NCI-H82 treated with DMSO at 0.1 percent for 48 hours (cell line): ENCODE data around the gene PXDN.
"Not testable (repeated sequence)": the region's sequence is repeated elsewhere in the genome, so short reads cannot be mapped to it uniquely, and the experiment has no call there.

Experiments used
- DNase-seq: peaks from one replicate; lab custom pipeline; 2025; ENCODE audit not compliant: unreplicated experiment; lab: John Stamatoyannopoulos, UW

PXDN gene

DNA sequence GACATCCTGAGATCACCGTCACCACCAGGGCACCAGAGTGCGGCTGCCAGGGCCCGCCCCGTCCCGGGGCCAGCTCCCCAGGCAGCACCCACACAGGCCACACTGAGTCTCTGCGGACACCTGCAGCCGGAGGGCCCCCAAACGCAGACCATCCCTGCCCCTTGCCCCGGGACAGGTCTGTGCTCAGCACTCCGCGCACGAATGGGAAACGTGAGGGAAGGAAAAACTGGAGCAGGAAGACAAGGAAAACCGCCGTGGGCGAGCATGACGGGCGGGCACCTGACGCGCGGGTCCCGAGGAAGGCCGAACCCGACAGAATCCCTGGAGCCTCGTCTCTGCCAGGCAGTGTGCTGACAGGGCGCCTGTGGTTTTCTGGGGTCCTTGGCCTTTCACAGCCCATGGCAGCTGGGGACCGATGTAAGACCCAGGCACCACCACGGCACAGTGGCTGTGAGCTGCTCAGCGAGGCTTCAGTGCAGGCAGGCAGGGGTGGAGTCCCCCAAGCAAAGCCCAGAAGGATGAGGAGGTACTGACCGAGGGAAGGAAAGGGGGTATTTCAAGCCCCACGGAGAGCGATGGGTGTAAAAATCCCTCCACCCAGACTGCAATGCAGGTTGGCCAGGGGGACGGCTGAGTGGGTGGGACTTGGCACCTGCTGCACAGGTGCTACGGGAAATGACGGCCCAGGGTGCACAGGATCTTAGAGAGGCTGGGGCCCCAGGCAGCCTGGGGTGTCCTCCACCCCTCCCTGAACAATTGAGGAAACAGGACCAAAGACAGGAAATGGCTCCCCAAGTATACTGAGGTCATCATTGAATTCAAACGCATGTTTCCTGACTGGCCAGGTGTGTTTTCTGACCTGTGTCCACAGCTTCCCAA is 59.0 kb downstream of the PXDN start:
- DNase-seq = no peak

GRCh38 chr2:1683297-1683696 is 61.0 kb downstream of the PXDN start:
- no peak for DNase-seq

DNA sequence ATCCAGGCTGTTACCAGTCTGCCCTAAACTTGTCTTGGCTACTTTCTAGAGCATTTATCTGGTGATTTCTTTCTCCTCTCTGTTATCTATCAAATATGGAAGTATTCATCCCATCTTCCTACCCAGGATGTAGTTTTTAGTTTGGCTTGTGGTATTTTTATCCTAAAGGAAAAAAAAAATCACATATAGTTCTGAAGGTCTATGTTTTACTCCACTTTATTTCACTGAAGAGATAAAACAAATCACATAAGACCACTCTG is 62.2 kb downstream of the PXDN start:
- no peak for DNase-seq

DNA sequence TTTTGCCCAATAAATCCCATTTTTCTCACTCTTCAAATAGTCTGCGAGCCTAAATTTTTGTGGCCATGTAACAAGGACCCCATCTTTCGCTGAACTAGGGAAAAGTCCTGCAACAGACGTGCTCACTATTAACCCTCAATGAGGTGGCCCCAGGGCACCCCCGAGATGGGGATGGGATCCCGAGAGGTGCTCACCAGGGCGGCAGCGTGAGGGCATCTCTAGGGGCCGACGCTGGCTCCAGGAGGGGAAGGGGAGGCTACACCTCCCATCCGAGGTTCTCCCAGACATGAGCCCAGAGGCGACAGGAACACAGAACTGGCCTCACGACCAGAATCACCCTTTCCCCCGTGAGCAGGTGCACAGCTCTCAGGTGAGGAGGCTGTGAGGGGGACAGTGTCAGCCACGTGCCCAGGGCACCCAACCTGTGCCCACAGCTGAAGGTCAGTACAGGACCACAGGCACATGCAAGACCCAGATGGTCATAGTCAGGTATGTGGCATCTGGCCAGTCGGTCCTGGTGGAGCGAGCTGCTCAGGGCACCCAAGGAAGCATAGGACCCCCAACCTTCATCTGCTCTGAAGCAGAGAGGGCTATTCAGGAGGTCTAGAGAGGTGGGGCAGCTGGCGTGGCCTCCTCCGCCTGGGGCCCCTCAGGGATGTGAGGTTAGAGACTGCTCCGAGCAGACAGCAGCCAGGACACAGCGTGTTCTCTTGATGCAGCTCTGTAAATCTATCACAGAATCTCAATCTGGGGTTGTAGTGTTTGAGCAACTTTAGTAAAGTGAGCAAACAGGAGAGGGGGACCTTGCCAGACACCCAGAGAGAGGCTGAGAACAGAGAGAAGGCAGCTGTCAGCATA is 62.8 kb downstream of the PXDN start:
- DNase-seq = no peak

DNA sequence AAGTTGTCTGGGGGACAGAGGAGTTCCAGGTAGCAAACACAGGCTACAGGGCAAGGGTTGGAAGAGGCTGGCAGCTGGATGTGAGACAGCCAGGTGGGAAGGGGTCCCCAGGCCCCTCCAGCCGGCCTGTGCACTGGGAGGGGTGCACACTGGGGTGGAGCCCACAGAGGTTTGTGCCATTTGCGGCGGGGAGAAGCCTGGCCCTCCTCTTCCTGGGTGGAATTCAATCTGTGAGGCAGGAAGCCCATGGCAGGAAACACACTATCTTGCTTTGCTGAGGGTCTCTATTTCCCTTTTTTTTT is 63.3 kb downstream of the PXDN start:
- DNase-seq = no peak

GRCh38 chr2:1680222-1681016 is 63.9 kb downstream of the PXDN start:
- no peak for DNase-seq

DNA sequence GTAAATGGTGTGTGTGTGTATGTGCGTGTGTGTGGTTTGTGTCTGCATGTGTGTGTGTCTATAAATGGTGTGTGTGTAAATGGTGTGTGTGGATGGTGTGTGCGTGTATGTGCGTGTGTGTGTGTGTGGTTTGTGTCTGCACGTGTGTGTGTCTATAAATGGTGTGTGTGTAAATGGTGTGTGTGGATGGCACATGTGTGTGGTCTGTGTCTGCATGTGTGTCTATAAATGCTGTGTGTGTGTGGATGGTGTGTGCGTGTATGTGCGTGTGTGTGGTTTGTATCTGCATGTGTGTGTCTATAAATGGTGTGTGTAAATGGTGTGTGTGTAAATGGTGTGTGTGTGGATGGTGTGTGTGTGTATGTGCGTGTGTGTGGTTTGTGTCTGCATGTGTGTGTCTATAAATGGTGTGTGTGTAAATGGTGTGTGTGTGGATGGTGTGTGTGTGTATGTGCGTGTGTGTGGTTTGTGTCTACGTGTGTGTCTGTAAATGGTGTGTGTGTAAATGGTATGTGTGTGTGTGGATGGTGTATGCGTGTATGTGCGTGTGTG is 64.8 kb downstream of the PXDN start:
- DNase-seq = not testable (repeated sequence)

DNA sequence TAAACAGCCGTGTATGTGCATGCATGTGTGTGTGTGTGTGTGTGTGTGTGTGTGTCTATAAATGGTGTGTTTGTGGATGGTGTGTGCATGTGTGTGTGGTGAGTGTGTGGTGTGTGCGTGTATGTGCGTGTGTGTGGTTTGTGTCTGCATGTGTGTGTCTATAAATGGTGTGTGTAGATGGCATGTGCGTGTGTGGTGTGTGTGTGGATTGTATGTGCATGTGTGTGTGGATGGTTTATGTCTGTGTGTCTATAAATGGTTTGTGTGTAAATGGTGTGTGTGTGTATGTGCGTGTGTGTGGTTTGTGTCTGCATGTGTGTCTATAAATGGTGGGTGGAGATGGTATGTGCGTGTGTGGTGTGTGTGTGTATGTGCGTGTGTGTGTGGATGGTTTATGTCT is 65.2 kb downstream of the PXDN start:
- DNase-seq = not testable (repeated sequence)

DNA sequence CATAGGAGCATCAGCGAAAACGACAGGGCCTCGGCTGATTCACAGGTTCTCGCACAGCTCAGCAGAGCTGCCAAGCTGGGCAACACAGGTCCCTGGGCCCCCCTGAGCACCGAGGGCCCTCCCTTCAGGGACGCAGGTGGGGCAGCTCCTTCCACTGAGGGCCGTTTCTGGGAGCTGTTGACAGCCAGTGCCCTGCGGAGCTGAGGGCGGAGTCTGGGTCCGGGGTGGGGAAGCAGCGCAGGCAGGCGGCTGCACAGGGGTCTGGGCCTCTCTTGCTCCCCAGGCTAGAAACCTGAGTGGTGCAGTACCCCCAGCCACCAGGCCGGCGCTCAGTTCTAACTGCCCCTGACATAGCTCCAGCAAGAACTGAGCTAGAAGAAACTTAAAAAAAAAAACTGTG is 65.7 kb downstream of the PXDN start:
- DNase-seq = no peak

- DNase-seq = no peak
Measured at GRCh38 chr2:1677821-1678165, 66.5 kb downstream of the PXDN start.

DNA sequence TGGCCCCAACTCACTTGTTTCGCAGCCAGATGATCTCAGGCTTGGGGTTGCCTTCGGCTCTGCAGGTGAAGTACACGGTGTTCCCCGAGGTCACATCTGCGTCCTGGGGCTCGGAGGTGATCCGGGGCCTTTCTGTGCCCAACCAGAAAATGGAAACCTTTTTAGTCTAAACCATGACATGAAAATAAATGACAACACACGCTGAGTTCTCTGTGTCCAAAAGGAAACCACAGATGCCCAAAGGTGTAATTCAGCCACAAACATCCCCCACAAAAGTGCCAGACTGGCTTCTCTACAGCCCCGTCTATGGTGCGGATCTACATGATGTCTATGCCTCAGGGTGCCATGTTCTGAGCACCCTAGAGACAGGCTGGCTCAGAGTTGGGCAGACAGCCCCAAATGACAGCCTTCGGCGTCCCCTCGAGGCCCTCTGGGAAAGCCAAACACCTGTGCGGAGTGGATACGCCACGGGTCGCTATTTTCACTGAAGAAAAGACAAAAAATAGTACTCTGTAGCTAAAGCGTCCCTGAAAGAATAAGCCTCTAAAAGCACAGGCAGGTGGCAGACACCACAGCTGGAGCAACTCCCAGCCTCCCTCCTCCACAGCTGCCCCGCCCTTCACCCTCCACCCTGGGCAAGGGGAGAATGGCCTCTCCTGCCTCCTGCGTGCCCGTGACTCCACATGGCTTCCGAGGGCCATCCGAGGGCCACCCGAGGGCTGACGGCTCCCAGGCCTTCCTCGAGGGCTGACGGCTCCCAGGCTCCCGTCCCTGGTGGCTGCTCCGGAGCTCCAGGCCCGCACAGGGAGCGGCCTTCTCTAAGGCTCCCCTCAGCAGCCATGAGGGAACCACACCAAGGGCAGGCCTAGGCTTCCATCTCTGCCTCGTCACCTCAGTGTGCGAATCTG is 67.1 kb downstream of the PXDN start:
- no peak for DNase-seq

- DNase-seq = no peak
Measured at GRCh38 chr2:1676091-1676912, 68.0 kb downstream of the PXDN start.

DNA sequence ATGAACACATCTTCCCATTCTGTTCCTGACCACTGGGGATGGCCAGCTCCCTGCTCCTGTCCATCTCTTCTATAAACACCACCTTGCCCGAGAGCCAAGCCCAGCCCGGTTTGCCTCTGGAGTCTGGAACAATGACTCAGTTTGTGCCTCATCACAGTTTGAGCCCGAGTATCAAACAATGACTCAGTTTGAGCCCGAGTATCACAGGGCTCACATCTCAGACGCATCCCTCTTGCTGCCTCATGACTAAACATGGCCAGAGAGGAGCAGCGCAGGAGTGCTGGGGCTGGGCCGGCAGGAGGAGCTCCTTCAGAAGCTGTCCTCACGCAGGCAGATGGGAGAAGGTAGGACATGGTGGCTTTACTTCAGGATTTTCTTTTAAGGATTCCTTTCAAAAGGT is 68.7 kb downstream of the PXDN start:
- DNase-seq = no peak

DNA sequence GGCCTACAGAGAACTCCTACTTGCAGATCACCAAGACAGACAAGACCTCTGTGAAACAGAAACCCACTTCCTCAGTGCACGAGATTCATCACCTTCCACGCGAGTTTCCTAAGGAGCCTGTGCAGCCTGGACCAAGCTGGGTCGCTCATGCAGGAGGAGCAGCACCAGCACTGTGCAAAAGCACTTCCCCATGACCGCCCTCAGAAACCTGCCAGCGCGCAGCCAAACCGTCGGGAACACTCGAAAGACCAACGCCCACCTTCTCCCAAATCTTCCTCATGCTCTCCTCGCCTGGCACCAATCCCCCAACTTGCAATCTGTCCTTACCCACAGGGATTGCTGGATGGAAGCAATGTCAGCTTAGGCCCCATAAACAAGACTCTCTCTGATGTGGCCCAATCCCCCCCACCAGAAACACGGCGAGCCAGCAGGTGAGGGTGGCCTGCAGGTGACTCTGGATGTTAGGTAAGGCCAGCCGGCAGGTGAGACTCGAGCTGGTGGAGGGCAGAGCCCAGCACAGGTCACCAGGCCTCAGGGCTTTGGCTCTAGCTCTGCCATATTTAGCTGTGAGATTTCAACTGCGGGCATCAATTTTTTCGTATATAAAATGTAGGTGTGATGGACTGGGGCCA is 69.4 kb downstream of the PXDN start:
- DNase-seq = no peak

GRCh38 chr2:1674276-1674675 is 70.0 kb downstream of the PXDN start:
- no peak for DNase-seq

- no peak for DNase-seq
Measured at GRCh38 chr2:1673160-1673944, 71.0 kb downstream of the PXDN start.

GRCh38 chr2:1672738-1673137 is 71.6 kb downstream of the PXDN start:
- no peak for DNase-seq

DNA sequence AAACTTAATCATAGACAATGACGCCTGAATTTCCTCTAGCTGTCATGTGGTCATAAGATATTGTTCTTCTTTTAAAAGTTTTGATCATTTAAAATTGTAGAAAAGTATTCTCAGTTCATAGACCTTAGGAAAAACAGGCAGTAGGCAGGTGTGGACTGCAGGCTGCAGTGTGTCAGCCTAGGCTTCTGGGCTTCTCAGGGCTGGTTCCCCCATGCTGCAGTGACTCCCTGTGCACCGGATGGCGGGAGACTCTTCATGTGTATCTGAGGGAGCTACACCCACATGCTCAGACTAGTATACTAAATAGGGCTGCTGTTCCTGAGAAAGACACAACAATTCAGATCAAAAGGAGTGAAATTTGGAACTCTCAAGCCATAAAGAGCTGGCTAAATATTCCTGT is 72.4 kb downstream of the PXDN start:
- no peak for DNase-seq

- DNase-seq = no peak
Measured at GRCh38 chr2:1670636-1671035, 73.7 kb downstream of the PXDN start.
